ENCODE results near the gene RASL12.
A peak's percentile ranks its signal among the peaks of the same experiment; 100 is the strongest.

Gene RASL12

GRCh38 chr15:65072617-65073016, 4.8 kb upstream of the RASL12 start:
- no peak for DNase-seq

DNA sequence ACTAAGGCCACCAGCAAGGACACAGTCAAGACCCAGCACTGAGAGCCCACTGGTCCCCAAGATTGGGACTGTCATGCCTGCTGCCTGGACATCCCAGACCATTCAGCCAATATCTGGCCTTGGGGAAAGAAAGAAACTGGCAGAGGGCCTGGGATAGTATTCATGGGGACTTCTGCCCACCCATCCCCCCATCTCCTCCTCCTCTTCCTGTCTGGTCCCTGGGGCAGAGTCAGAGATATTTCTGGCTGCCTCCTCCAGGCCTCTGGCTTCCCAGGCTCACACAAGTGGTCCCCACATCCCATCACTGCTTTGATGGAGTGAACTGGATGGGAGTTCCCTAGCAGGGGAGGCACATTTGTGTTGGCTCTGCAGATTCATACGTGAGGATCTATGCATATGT, 4.2 kb upstream of the RASL12 start:
- no peak for DNase-seq

DNA sequence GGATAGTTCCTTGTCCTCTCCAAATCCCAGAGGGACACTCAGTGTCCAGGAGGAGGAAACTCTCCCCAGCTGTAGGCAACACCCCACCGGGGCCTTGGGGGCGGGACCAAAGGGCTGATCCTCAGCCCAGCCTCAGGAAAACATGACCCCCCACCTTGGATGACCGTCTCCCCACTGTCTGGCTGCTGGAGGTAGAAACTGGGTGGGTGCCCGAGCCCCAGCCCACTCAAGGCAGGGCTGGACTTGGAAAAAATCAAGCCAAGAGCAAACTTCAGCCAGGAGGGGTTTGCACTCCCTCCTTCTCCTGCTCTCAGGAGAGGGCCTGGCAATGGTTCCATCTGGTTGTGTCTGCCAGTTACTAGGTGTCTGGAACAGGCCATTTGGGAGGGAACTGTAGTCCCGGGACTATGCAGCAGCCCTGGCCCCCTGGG, 3.6 kb upstream of the RASL12 start:
- DNase-seq, result no peak

DNA sequence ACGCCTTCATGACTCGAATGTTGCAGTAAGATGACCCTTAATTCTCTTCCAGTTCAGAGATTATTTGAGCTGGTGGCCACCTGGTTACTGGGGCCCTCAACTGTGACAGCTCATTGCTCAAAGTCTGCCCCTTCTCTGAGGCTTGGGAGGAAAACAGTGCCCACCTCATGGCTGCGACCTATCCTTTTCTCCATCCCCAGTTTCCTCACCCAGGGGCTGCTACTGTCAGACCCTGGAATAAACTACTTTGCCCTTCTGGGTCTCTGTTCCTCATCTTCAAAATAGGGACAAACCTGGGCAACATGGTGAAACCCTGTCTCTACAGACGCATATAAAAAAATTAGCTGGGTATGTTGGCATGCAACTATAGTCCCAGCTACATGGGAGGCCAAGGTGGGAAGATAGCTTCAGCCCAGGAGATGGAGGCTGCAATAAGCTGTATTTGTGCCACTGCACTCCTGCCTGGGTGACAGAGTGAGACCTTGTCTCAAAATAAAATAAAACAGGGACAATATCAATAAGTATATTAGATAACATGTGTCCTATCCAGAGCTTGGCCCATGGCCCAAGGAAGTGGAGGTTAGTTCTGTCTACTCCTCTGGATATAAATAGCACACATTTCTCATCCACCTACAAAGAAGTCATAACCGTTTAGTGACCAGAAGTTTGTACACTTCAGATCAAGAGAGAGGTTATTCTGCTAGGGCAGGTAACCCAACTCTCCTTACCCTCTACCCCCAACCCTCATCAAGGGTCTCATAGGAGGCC, 2.2 kb upstream of the RASL12 start:
- no peak for DNase-seq

- DNase-seq, result no peak
These were observed 1.4 kb upstream of the RASL12 start for GRCh38 chr15:65069179-65069578.

DNA sequence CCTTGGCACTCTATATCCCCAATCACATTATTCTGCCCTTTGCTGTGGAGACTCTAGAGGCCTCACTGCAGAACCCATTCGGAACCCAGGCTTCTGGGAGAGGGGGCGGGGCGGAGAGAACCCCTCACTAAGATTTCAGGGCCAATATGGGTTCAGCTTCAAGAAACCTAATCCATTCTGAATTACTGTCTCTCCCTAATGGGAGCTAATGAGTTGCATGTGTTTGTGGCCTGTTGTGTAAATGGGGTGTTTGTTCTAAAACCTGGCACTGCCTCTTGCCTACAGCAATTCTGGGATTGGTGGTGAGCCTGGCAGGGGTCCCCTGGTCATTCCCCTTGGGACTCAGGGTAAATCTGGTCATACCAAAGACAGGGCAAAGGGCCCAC, 605 bp upstream of the RASL12 start:
- no peak for DNase-seq

GRCh38 chr15:65067317-65067644, 510 bp downstream of the RASL12 start:
- no peak for DNase-seq

DNA sequence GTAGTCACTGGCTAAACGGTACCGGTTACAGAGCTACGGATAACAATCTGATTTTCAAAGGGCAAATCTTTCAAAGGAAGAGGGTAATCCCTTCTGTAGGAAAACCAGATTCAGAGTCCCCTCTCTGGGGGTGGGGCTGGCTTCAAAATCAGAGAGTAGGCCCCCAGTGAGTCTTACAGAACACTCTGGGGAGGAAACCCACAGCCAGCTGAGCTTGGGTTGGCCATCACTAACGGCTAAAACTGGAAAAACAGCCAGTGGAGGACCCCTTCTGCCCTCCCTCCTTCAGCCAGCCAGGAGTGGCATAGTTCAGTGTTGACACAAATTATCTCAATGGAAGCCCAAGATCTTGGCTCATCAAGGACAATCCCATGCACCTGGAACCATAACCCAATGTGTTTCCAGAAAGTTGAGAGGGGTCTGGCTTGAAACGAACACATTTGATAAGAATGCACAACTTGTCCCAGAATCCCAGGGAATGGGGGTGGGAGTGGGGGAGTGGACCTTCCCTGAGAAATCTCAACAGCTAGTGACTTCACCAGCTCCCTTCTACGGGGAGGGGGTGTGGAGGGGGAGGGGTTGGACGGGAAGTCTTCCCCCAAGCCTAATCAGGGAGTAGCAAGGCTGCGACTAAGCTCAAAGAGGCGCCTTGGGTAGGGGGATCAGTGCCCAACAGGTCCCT, 1.0 kb downstream of the RASL12 start:
- DNase-seq, result no peak

GRCh38 chr15:65066001-65066634, 1.7 kb downstream of the RASL12 start:
- no peak for DNase-seq

DNA sequence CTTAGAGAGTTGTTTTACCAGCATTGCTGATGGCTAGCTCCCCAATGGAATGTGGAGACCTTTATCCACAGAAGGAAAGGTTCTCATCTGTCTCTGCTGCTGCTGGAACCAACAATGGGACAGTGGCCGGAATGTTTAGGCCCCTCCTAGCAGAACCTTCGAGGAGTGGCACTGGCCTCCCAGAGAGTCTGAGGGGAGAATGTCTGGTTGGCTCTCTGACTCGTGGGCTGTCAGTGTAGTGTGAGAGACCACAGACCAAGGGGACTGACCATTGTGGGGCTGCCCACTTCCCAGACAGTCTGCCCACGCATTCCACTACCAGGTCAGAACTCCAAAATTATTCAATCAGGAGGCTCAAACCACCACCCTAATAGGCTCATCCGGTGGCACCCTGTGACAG, 5.1 kb downstream of the RASL12 start:
- no peak for DNase-seq

DNA sequence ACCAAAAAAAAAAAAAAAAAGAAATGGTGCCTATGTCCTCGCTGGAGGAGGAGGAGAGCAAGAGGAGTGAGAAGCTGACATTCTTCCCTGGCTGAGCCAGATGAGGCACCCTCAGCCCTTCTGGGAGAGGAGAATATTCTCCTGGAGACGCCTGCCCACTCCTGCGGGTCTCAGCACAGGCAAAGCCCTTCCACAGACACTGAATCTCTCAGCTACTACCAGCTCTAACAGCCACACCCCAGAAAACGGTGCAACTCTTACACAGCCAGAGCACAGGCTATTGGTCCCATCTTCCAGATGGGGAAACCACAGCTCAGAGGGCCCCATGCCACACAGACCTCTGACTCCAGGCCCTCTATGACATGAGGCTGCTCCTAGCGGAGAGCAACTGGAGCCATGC, 5.7 kb downstream of the RASL12 start:
- no peak for DNase-seq

GRCh38 chr15:65060641-65061397, 7.0 kb downstream of the RASL12 start:
- DNase-seq, result no peak

DNA sequence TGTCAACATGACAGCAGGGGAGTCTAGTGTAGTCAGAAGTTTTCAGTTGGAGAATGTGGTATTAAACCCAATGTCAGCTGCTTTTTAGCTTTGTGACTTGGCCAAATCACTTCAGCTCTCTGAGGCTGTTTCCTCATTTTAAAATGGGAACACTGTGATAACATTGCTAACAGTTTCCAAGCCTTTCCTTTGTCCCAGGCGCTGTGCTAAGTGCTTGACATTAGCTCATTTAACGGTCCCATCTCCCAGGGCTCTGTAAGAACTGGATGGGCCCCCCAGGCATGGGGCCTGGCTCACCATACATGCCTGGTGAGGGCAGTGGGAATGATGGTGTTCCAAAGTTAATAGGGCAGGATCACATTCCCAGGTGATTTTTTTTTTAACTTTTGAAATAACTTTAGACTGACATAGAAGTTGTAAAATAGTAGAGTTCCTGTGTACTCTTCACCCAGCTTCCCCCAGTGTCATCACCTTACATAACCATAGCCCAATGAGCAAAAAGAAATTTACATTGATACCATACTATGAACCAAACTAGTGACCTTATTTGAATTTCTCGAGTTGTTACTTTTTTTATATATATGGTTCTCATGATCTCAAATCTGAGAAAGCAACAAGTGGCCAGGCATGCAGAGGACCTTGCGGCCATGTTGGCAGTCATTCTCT, 7.7 kb downstream of the RASL12 start:
- no peak for DNase-seq

DNA sequence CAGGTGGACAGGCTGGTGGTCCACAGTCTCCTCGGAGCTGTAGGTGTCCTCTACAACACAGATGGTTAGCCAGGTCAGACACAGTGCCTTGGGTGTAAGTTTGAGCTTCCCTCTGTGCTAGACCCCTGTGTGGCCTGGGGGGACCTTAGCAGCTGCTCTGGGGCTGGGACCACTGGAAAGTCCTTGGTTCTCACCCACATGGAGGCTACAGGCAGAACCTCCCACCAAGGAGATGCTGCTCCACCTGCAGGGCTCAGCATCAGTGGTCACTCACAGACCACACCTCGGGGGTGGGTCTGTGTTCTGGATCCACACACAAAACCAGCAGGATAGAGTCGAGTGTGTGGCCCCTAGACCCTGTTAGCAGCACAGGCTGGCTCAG, 8.4 kb downstream of the RASL12 start:
- no peak for DNase-seq

DNA sequence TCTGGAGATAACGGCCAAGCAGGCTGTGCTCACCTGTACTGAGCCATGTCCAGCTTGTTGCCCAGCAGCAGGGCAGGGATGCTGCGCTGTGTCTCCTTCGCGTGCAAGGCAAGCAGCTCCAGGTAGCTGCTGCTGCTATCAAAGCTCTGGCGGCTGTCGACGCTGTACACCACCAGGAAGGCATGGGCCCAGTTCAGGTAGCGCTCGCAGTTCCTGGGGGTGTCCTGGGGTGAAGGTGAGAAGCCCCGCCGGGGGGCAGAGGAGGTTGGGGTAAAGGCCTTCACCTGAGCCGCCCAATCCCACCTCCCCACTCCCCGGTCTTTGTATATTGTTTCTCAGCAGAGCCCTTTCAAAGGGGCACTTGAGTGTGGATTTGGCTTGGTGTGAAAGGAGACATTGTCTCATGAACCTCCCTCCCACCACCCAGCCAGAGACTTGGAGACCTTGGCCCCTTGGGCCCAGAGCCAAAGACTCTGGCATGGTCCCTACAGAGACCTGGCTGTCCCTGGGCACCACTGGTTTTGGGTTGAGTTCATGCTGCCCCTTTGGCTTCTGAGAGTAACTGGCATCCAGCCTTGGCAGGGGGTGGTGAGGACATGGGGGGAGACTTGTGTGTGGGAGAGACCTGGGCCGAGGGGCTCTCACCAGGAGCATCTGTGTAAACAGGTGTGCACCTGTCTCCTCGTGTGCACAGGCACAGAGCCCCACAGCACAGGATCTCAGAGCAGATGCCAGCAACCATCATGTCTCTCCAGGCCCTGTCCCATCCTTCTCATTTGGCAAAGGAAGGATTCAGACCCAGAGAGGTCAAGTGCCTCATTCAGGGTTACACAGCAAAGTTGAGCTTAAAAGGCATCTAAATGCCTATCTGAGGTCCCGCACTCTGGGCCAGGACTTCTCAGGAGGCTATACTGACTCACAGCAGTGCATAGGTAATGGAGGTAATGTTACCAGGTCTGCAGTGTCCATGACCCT, 9.1 kb downstream of the RASL12 start:
- no peak for DNase-seq

DNA sequence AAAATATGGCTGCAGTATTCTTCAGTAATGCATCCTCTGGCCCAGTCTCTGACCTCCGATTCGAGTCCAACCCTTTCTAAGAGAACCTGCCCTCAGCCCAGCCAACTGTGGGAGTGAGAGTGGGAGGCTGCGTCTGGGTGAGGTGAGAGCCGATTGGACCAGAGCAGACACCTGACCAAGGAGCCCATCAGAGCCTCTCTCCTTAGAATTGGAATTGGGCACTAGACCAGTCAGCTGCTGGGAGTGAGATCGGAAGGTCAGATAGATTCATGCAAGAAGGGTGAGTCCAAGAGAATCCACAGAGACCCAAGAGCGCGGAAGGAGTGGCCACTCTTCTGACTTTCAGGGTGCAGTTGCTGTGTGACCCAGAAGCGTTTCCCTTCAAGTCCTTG, 10.2 kb downstream of the RASL12 start:
- DNase-seq, result no peak

- DNase-seq, result no peak
These were observed 10.8 kb downstream of the RASL12 start for GRCh38 chr15:65056868-65057548.

- DNase-seq, result no peak
These were observed 11.7 kb downstream of the RASL12 start for GRCh38 chr15:65056106-65056505.

DNA sequence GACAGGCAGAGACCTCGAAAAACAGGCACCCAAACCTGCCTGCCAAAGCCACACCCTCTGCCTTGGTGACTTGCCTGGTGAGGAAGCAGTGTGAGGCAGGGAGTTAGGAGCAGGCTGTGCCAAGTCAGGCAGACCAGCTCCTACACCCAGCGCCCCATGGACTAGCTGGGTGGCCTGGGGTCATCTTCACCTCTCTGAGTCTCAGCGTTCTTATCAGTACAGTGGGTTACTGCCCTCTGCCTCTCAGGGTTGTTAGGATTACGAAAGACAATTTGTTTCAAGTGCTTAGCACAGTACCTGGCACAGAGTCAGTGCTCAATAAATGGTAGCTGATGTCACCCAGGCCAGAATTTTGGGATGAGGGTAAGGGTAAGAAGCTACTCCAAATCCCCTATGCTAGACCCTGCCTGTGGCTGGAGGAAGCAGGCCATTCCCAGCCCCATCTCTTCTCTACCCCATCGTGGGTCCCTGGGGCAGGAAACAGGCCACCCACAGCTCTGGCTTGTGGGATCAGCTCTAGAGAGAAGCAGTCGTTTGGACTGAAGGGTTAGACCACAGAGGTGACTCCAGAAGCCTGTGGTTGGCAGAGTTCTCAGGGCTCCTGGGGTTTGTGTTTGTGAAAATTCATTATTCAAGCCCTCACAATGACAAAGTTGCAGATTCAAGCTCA, 12.5 kb downstream of the RASL12 start:
- no peak for DNase-seq

DNA sequence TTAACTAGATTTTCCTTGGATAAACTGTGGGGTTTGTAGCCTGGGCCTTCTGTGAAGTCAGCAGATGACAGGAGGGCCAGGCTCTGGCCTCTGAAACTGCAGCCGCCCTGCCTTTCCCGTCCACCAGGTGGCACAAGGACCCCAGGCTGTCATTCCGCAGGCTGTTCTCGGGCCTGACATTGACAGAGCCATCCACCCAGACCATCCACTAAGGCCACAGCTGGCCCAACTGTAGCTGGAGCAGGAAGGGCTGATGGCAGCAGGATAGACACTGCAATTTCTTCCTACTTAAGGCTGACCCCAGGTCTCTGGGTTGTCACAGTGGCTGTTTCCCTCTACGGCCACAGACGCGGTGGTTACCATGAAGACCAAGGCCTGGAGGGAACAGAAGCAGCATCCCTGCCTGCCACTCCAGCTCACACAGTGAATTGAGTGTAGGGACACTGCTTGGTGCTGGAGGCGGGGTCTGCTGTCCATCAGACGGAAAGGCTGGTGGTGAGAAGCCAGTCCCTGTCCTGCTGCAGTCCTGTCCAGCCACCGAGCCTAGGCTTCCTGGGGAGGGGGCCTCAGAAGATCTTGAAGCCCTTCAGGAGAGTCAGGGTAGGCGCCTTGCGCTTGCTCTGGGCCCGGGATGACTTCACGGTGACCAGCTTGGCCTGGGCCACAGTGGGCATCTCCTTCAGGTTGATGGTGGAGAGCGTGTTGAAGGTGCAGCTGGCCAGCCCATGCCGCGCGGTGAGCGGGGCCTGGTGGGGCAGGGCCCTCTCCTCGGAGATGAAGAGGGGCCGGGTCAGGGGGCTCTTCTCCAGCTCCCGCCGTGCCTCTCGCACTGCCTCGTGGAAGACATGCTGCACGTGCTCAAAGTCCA, 13.2 kb downstream of the RASL12 start:
- DNase-seq, result peak; percentile 77

Data from activated CD8-positive, alpha-beta memory T cell treated with anti-CD3 and anti-CD28 coated beads for 24 hours (primary cell).